Glutamatergic neuron (in vitro differentiated cells): ENCODE measurements around the gene AIF1. TPM values are rescaled to one million over a fixed set of nuclear protein-coding genes. Genes with fewer than 3 reads are reported as not detected.
A peak's percentile ranks its signal among the peaks of the same experiment; 100 is the strongest.

ENCODE experiments used
- DNase-seq: peaks from one replicate; pipeline ENCODE4 v3.0.0; 2022
- H3K27ac Mint-ChIP-seq: one replicate; pipeline ENCODE4 v1.8.0; 2020; ENCODE audit warnings: mild to moderate bottlenecking, mixed read lengths, inconsistent platforms; ENCODE audit not compliant: unreplicated experiment
- H3K27me3 Mint-ChIP-seq: one replicate; pipeline ENCODE4 v1.8.0; 2020; ENCODE audit warnings: mild to moderate bottlenecking, moderate library complexity, mixed read lengths, inconsistent platforms; ENCODE audit not compliant: unreplicated experiment
- H3K36me3 Mint-ChIP-seq: one replicate; pipeline ENCODE4 v1.8.0; 2020; ENCODE audit warnings: mild to moderate bottlenecking, mixed read lengths, inconsistent platforms; ENCODE audit not compliant: unreplicated experiment
- H3K4me1 Mint-ChIP-seq: one replicate; pipeline ENCODE4 v1.8.0; 2020; ENCODE audit warnings: mild to moderate bottlenecking, low read depth, mixed read lengths, inconsistent platforms; ENCODE audit not compliant: unreplicated experiment
- H3K4me3 Mint-ChIP-seq: one replicate; pipeline ENCODE4 v1.8.0; 2020; ENCODE audit warnings: mild to moderate bottlenecking, mixed read lengths, inconsistent platforms; ENCODE audit not compliant: unreplicated experiment
- H3K9me3 Mint-ChIP-seq: one replicate; pipeline ENCODE4 v1.8.0; 2020; ENCODE audit warnings: mild to moderate bottlenecking, moderate library complexity, mixed read lengths, inconsistent platforms; ENCODE audit not compliant: unreplicated experiment
- CTCF ChIP-seq: fragments of 200-600 bp; sonication (generic); IDR thresholded peaks from one replicate; pipeline ENCODE4 v1.5.0; 2021; ENCODE audit not compliant: partially characterized antibody, unreplicated experiment
- total RNA-seq: library from RNA; stranded (reverse); fragmentation: NEBNext Ultra II Directional; extraction: Animal tissue kit (Norgen Biotek cat#: 25700); gene quantifications from one replicate; pipeline ENCODE4 v1.2.1, GENCODE V29; 2021; ENCODE audit not compliant: unreplicated experiment

Gene AIF1
- total RNA-seq, 1 donor from 2014 or later: not detected

- Mint-ChIP-seq H3K4me3 (no peak overlapping the region), H3K4me1 (peaks cover 5% of the 10 kb centered on the region), H3K9me3 (peaks cover 7% of the 10 kb centered on the region), H3K36me3 (no peaks in the 10 kb centered on the region), H3K27me3 (peaks cover 9% of the 10 kb centered on the region), H3K27ac (no peak overlapping the region)
- TF ChIP-seq CTCF: no peak
- DNase-seq: no peak
Observed at GRCh38 chr6:31579119-31579505, 35.9 kb upstream of the AIF1 start.

- no peak overlapping the region for H3K27ac Mint-ChIP-seq
- H3K4me1 Mint-ChIP-seq: peaks cover 5% of the 10 kb centered on the region
- H3K36me3 Mint-ChIP-seq: no peaks in the 10 kb centered on the region
- H3K9me3 Mint-ChIP-seq: peaks cover 4% of the 10 kb centered on the region
- H3K4me3 Mint-ChIP-seq: peak overlapping the region; percentile 64
- no peak for DNase-seq
- H3K27me3 Mint-ChIP-seq: peaks cover 9% of the 10 kb centered on the region
- no peak for TF ChIP-seq CTCF
Observed at GRCh38 chr6:31579546-31580437, 35.2 kb upstream of the AIF1 start.

- peaks cover 4% of the 10 kb centered on the region for H3K9me3 Mint-ChIP-seq
- peaks cover 5% of the 10 kb centered on the region for H3K27me3 Mint-ChIP-seq
- H3K36me3 Mint-ChIP-seq: no peaks in the 10 kb centered on the region
- TF ChIP-seq CTCF: no peak
- peaks cover 5% of the 10 kb centered on the region for H3K4me1 Mint-ChIP-seq
- no peak overlapping the region for H3K27ac Mint-ChIP-seq
- no peak for DNase-seq
- peak overlapping the region; percentile 64 for H3K4me3 Mint-ChIP-seq
Observed at GRCh38 chr6:31580438-31580740, 34.6 kb upstream of the AIF1 start.

GRCh38 chr6:31580807-31581433 is 34.1 kb upstream of the AIF1 start:
- DNase-seq: peak; percentile 94
- peak; percentile 99 for TF ChIP-seq CTCF
- Mint-ChIP-seq H3K27me3 (peaks cover 4% of the 10 kb centered on the region), H3K4me3 (peak overlapping the region; percentile 93), H3K36me3 (no peaks in the 10 kb centered on the region), H3K4me1 (peaks cover 5% of the 10 kb centered on the region), H3K27ac (peak overlapping the region; percentile 66), H3K9me3 (peaks cover 3% of the 10 kb centered on the region)
